RWPE2 (cell line): ENCODE data around the gene CCDC81.

Experiments used
- ATAC-seq: fragments of 200-7000 bp; cut with Tn5 transposase; 3 replicates; pipeline ENCODE4 v1.9.1; 2021; ENCODE audit warnings: low read depth
- DNase-seq: peaks from one replicate; pipeline ENCODE4 v3.0.0-alpha.2; 2020; ENCODE audit warnings: low spot score
- H3K27ac ChIP-seq: fragments of 450-650 bp; 2 replicates; pipeline ENCODE4 v1.5.1; 2017; ENCODE audit warnings: mild to moderate bottlenecking; ENCODE audit not compliant: poor library complexity, severe bottlenecking
- H3K27me3 ChIP-seq: fragments of 250-450 bp; sonication (Bioruptor Pico); 2 replicates; pipeline ENCODE4 v1.5.1; 2021; ENCODE audit warnings: mild to moderate bottlenecking, moderate library complexity; ENCODE audit not compliant: insufficient read depth, poor library complexity, severe bottlenecking
- H3K36me3 ChIP-seq: fragments of 250-450 bp; sonication (Bioruptor Pico); 2 replicates; pipeline ENCODE4 v1.5.1; 2020; ENCODE audit warnings: low read depth, mild to moderate bottlenecking, moderate library complexity
- H3K4me1 ChIP-seq: fragments of 250-450 bp; sonication (Bioruptor Pico); 2 replicates; pipeline ENCODE4 v1.5.1; 2021; ENCODE audit warnings: mild to moderate bottlenecking, moderate library complexity; ENCODE audit not compliant: insufficient read depth, poor library complexity, severe bottlenecking
- H3K4me3 ChIP-seq: fragments of 250-450 bp; sonication (Bioruptor Pico); 2 replicates; pipeline ENCODE4 v1.5.1; 2021; ENCODE audit warnings: mild to moderate bottlenecking, moderate library complexity; ENCODE audit not compliant: severe bottlenecking
- H3K9me3 ChIP-seq: fragments of 250-450 bp; sonication (Bioruptor Pico); 2 replicates; pipeline ENCODE4 v1.5.1; 2021; ENCODE audit warnings: mild to moderate bottlenecking, moderate library complexity; ENCODE audit not compliant: severe bottlenecking
- CTCF ChIP-seq: fragments of 450-650 bp; IDR thresholded peaks from one replicate; pipeline ENCODE4 v1.5.1; 2017; ENCODE audit warnings: mild to moderate bottlenecking, moderate library complexity; ENCODE audit not compliant: poor library complexity, severe bottlenecking

The CCDC81 gene

GRCh38 chr11:86449993-86450629, 75.4 kb downstream of the CCDC81 start:
- Histone ChIP-seq H3K27ac (no peak overlapping the region), H3K4me3 (no peak overlapping the region), H3K9me3 (no peaks in the 10 kb centered on the region), H3K36me3 (no peaks in the 10 kb centered on the region), H3K4me1 (no peaks in the 10 kb centered on the region), H3K27me3 (no peaks in the 10 kb centered on the region)
- ATAC-seq (no peak), DNase-seq (no peak)
- no peak for TF ChIP-seq CTCF

DNA sequence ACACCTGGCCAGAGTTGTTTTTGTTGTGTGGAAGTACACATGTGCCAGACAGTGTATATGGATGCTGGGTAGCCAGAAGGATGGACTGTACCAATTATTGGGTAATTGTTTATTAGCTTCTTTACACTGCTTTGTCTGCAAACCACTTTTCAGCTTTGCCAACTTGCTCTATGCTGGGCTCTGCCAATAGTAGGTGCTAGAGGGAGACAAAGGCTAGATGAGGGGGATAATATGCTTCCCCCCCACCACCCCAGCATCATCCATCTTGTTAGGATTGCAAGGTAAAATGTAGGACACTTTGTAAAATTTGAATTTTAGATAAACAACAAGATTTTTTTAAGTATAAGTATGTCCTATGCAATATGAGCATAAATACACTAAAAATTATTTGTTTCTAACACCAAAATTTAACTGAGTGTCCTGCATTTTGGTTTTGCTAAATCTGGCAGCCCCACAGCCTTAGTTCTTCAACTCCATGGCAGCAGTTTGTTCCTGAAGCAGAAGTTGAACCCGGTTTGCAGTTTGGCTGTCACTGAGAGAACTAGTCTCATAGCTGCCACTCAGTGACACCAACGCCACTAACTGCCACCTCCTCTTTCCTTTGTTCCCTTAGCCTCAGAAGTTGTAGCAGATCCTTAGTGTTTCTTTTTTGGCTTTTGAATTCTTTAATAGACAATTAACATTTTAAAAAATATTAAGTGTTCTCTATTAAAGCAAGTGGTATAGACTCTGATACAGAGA, 78.8 kb downstream of the CCDC81 start:
- Histone ChIP-seq H3K9me3 (no peaks in the 10 kb centered on the region), H3K4me3 (no peak overlapping the region), H3K27me3 (no peaks in the 10 kb centered on the region), H3K27ac (no peak overlapping the region), H3K4me1 (no peaks in the 10 kb centered on the region), H3K36me3 (no peaks in the 10 kb centered on the region)
- ATAC-seq (no peak), DNase-seq (no peak)
- TF ChIP-seq CTCF: no peak

DNA sequence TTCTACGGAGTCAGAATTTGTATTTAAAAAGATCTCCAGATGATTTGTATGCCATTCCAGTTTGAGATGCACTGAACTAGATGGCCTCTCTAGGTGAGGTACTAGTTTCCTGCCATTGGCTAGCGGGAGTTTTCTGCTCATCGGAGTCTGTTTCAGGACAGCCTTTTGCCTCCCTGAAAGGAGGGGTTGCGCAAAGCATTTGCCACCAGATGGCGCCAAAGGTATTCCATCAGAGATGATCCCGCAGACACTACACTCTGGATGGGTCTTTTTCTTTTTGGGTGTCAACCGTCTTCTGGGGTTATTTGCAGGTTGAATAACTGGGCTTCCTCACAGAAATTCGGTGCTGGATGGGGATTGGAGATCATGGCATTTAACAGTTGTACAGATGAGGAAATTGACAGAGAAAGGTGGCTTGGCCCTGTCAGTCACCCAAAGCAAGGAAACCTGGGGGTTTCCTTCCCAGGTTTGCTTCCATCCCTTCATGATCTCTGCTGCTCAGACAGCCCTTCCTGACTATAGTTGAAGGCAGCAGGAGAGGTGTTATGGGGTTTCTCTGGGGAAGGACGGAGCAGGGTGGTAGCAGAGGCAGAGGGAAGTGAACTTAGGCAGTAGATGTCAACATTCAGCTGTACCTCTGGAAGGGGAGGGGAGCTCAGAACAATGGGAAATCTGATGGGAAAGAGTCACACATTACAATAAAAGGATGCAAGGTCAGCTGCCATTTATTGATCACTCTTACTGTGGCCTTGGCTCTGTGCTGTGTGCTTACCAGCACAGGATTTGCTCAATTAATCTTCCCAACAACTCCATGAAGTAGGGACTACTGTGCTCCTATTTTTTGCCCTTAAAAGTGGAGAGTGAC, 81.6 kb downstream of the CCDC81 start:
- Histone ChIP-seq H3K9me3 (no peaks in the 10 kb centered on the region), H3K4me3 (no peak overlapping the region), H3K27ac (no peak overlapping the region), H3K27me3 (no peaks in the 10 kb centered on the region), H3K4me1 (peaks cover 19% of the 10 kb centered on the region), H3K36me3 (no peaks in the 10 kb centered on the region)
- ATAC-seq (peak; percentile 60), DNase-seq (no peak)
- TF ChIP-seq CTCF: peak; percentile 96

DNA sequence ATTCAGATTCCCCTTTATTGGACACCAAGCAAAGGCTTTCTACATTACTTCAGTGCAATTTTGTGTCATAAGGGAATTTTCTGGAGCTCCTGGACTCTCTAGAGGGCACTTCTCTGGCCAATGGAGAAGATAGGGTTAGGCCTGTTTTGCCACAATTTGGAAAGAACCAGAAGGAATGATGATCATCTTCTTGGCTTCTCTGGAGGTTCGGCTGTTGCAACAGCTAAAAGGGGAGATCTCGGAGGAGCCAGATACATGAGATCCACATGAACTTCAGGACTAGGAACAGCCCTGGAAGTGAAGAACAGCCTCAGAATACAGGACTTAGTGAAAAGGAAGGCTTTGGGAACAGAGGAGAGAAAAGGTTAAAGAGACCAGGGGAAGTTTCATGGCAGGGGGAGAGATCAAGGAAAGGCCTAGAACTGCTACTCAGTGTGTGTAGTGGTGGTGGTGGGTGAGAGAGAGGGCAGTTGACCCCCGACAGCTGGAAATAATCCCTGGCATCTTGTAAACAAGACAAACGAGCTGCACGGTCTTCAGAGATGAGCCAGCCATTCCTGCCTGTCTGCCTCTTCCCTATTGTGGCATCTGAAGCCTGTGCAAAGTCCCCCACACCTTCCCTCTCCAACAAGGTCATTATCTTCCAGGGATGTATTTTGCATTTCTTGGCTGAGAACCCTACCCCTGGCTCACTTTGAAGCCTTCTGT, 83.8 kb downstream of the CCDC81 start:
- no peak for ATAC-seq
- Histone ChIP-seq H3K36me3 (no peaks in the 10 kb centered on the region), H3K4me1 (peaks cover 22% of the 10 kb centered on the region), H3K27me3 (no peaks in the 10 kb centered on the region), H3K27ac (peak overlapping the region; percentile 70), H3K9me3 (no peaks in the 10 kb centered on the region), H3K4me3 (no peak overlapping the region)
- TF ChIP-seq CTCF: no peak
- DNase-seq: no peak
